Neural cell (in vitro differentiated cells): ENCODE measurements around the gene NPM3. TPM values are rescaled to one million over a fixed set of nuclear protein-coding genes. Genes with fewer than 3 reads are reported as not detected.

ENCODE experiments used
- H2AFZ ChIP-seq: fragments of 200-600, 300-800 bp; sonication (generic), shearing (Covaris generic); 2 replicates; pipeline ENCODE4 v1.6.0; 2014; ENCODE audit warnings: low read depth, mild to moderate bottlenecking, antibody characterized with exemption, low read length, moderate library complexity
- H3F3A ChIP-seq: fragments of 200-600 bp; shearing (Covaris generic); 2 replicates; pipeline ENCODE4 v1.6.1; 2016; ENCODE audit warnings: mild to moderate bottlenecking, moderate library complexity, mixed read lengths, antibody characterized with exemption, low read length; ENCODE audit not compliant: insufficient read depth, poor library complexity, severe bottlenecking
- H3K27ac ChIP-seq: fragments of 200-600, 300-800 bp; sonication (generic), shearing (Covaris generic); 2 replicates; pipeline ENCODE4 v1.5.1; 2014; ENCODE audit warnings: mild to moderate bottlenecking, low read length, moderate library complexity
- H3K27me3 ChIP-seq: fragments of 300-800, 200-600 bp; sonication (generic), shearing (Covaris generic); 2 replicates; pipeline ENCODE4 v1.6.0; 2014; ENCODE audit warnings: mild to moderate bottlenecking, low read depth, low read length, moderate library complexity; ENCODE audit not compliant: insufficient read depth
- H3K36me3 ChIP-seq: fragments of 300-800, 200-600 bp; sonication (generic), shearing (Covaris generic); 2 replicates; pipeline ENCODE4 v1.5.1; 2014; ENCODE audit warnings: mild to moderate bottlenecking, antibody characterized with exemption, low read length, moderate library complexity; ENCODE audit not compliant: insufficient read depth
- H3K4me2 ChIP-seq: fragments of 300-800, 200-600 bp; sonication (generic), shearing (Covaris generic); 2 replicates; pipeline ENCODE4 v1.6.0; 2014; ENCODE audit warnings: mild to moderate bottlenecking, low read length
- H3K4me3 ChIP-seq: fragments of 300-800, 200-600 bp; sonication (generic), shearing (Covaris generic); 2 replicates; pipeline ENCODE4 v1.5.1; 2014; ENCODE audit warnings: mild to moderate bottlenecking, low read length, moderate library complexity
- H3K79me2 ChIP-seq: fragments of 200-600 bp; shearing (Covaris generic); replicated peaks from 2 replicates; pipeline ENCODE4 v1.6.0; 2014; ENCODE audit warnings: mild to moderate bottlenecking, low read length, moderate library complexity; ENCODE audit not compliant: insufficient read depth
- H3K9ac ChIP-seq: fragments of 300-800, 200-600 bp; sonication (generic), shearing (Covaris generic); 2 replicates; pipeline ENCODE4 v1.6.1; 2016; ENCODE audit warnings: mild to moderate bottlenecking, low read length, mixed read lengths
- H3K9me2 ChIP-seq: fragments of 200-600 bp; shearing (Covaris generic); 2 replicates; pipeline ENCODE4 v1.6.1; 2016; ENCODE audit warnings: mild to moderate bottlenecking, low read length, mixed read lengths; ENCODE audit not compliant: insufficient read depth
- H3K9me3 ChIP-seq: fragments of 200-600, 300-800 bp; sonication (generic), shearing (Covaris generic); 2 replicates; pipeline ENCODE4 v1.6.1; 2016; ENCODE audit warnings: mild to moderate bottlenecking, mixed run types, low read length, moderate library complexity, mixed read lengths
- H4K20me1 ChIP-seq: fragments of 200-600 bp; shearing (Covaris generic); 2 replicates; pipeline ENCODE4 v1.6.1; 2016; ENCODE audit warnings: mild to moderate bottlenecking, mixed run types; ENCODE audit not compliant: insufficient read depth
- EP300 ChIP-seq: fragments of 450-650 bp; conservative IDR thresholded peaks from 2 replicates; pipeline ENCODE4 v1.6.1; 2014; ENCODE audit warnings: antibody characterized with exemption, mild to moderate bottlenecking, moderate library complexity; ENCODE audit not compliant: poor library complexity, severe bottlenecking
- EZH2 ChIP-seq: fragments of 200-600, 300-800 bp; shearing (Covaris generic), sonication (generic); IDR thresholded peaks from 2 replicates; pipeline ENCODE4 v1.6.1; 2014; ENCODE audit warnings: antibody characterized with exemption, low read length, borderline replicate concordance, mild to moderate bottlenecking; ENCODE audit not compliant: insufficient read depth, poor library complexity, severe bottlenecking
- MXI1 ChIP-seq: fragments of 450-650 bp; conservative IDR thresholded peaks from 2 replicates; pipeline ENCODE4 v1.6.1; 2014; ENCODE audit warnings: antibody characterized with exemption, mild to moderate bottlenecking; ENCODE audit not compliant: poor library complexity, severe bottlenecking
- POLR2AphosphoS5 ChIP-seq: IDR thresholded peaks from 2 replicates; pipeline ENCODE4 v1.6.1; 2012
- RAD21 ChIP-seq: fragments of 450-650 bp; conservative IDR thresholded peaks from 2 replicates; pipeline ENCODE4 v1.6.1; 2014; ENCODE audit warnings: antibody characterized with exemption, mild to moderate bottlenecking, moderate library complexity
- SMC3 ChIP-seq: fragments of 450-650 bp; conservative IDR thresholded peaks from 2 replicates; pipeline ENCODE4 v1.6.1; 2014; ENCODE audit warnings: antibody characterized with exemption, mild to moderate bottlenecking, moderate library complexity; ENCODE audit not compliant: poor library complexity
- TAF1 ChIP-seq: IDR thresholded peaks from 2 replicates; pipeline ENCODE4 v1.6.1; 2012; ENCODE audit warnings: low read depth
- polyA plus RNA-seq: library from polyadenylated mRNA; depleted of rRNA; stranded (reverse); fragments of >200 nt; gene quantifications from 2 replicates; pipeline ENCODE4 v1.2.3, GENCODE V29; 2014
- TF ChIP-seq, protein P1 (sequence below): fragments of 450-650 bp; IDR thresholded peaks from 2 replicates; pipeline ENCODE4 v1.5.1; 2014; ENCODE audit warnings: antibody characterized with exemption, mild to moderate bottlenecking, moderate library complexity; ENCODE audit not compliant: poor library complexity, severe bottlenecking
- TF ChIP-seq, protein P2 (sequence below): IDR thresholded peaks from 2 replicates; pipeline ENCODE4 v1.6.1; 2012; ENCODE audit warnings: borderline replicate concordance

Gene NPM3
- polyA plus RNA-seq, 1 donor from 2014 or later, result 53.0 TPM

GRCh38 chr10:101797403-101798059 is 14.3 kb upstream of the NPM3 start:
- Histone ChIP-seq H3K9me3 (no peaks in the 10 kb centered on the region), H3K79me2 (peaks cover 79% of the 10 kb centered on the region), H3K27me3 (no peaks in the 10 kb centered on the region), H4K20me1 (peaks cover 66% of the 10 kb centered on the region), H3K9me2 (no peaks in the 10 kb centered on the region), H3K4me3 (no peak overlapping the region), H3K9ac (no peak overlapping the region), H3K27ac (no peak overlapping the region), H3F3A (no peaks in the 10 kb centered on the region), H2AFZ (no peak overlapping the region), H3K36me3 (peaks cover 8% of the 10 kb centered on the region), H3K4me2 (no peak overlapping the region)
- no peak for TF ChIP-seq MXI1
- no peak for TF ChIP-seq SMC3
- no peak for TF ChIP-seq EP300
- TF ChIP-seq, protein P1, sequence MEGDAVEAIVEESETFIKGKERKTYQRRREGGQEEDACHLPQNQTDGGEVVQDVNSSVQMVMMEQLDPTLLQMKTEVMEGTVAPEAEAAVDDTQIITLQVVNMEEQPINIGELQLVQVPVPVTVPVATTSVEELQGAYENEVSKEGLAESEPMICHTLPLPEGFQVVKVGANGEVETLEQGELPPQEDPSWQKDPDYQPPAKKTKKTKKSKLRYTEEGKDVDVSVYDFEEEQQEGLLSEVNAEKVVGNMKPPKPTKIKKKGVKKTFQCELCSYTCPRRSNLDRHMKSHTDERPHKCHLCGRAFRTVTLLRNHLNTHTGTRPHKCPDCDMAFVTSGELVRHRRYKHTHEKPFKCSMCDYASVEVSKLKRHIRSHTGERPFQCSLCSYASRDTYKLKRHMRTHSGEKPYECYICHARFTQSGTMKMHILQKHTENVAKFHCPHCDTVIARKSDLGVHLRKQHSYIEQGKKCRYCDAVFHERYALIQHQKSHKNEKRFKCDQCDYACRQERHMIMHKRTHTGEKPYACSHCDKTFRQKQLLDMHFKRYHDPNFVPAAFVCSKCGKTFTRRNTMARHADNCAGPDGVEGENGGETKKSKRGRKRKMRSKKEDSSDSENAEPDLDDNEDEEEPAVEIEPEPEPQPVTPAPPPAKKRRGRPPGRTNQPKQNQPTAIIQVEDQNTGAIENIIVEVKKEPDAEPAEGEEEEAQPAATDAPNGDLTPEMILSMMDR, result no peak
- TF ChIP-seq EZH2, result no peak
- no peak for TF ChIP-seq POLR2AphosphoS5
- TF ChIP-seq, protein P2, sequence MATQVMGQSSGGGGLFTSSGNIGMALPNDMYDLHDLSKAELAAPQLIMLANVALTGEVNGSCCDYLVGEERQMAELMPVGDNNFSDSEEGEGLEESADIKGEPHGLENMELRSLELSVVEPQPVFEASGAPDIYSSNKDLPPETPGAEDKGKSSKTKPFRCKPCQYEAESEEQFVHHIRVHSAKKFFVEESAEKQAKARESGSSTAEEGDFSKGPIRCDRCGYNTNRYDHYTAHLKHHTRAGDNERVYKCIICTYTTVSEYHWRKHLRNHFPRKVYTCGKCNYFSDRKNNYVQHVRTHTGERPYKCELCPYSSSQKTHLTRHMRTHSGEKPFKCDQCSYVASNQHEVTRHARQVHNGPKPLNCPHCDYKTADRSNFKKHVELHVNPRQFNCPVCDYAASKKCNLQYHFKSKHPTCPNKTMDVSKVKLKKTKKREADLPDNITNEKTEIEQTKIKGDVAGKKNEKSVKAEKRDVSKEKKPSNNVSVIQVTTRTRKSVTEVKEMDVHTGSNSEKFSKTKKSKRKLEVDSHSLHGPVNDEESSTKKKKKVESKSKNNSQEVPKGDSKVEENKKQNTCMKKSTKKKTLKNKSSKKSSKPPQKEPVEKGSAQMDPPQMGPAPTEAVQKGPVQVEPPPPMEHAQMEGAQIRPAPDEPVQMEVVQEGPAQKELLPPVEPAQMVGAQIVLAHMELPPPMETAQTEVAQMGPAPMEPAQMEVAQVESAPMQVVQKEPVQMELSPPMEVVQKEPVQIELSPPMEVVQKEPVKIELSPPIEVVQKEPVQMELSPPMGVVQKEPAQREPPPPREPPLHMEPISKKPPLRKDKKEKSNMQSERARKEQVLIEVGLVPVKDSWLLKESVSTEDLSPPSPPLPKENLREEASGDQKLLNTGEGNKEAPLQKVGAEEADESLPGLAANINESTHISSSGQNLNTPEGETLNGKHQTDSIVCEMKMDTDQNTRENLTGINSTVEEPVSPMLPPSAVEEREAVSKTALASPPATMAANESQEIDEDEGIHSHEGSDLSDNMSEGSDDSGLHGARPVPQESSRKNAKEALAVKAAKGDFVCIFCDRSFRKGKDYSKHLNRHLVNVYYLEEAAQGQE, result no peak
- no peak for TF ChIP-seq RAD21
- TF ChIP-seq TAF1, result no peak

DNA sequence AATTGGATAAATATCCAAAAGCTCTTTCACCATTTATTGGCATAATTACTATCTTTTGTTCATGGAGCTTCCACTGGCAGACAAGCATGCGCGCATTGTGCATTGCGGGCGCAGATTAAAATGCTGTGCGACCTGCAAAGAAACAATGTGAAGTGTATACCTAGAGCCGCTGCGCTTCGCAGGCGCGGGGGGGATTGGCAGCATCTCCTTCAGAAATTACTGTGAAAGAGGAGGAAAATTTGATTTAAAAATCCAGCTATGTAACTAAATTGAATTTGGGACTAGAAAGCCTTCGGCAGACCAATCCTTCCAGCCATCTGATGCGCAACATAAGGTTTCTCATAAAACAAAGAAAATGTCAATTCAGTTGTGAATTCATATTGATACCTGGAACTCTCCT is 10.3 kb upstream of the NPM3 start:
- Histone ChIP-seq H3F3A (no peaks in the 10 kb centered on the region), H4K20me1 (peaks cover 46% of the 10 kb centered on the region), H2AFZ (no peak overlapping the region), H3K9me3 (no peaks in the 10 kb centered on the region), H3K9me2 (no peaks in the 10 kb centered on the region), H3K79me2 (peaks cover 49% of the 10 kb centered on the region), H3K27ac (no peak overlapping the region), H3K4me3 (no peak overlapping the region), H3K9ac (no peak overlapping the region), H3K36me3 (peaks cover 8% of the 10 kb centered on the region), H3K27me3 (no peaks in the 10 kb centered on the region), H3K4me2 (no peak overlapping the region)
- TF ChIP-seq POLR2AphosphoS5 (no peak), SMC3 (no peak), EP300 (no peak), TAF1 (no peak), EZH2 (no peak), MXI1 (no peak), RAD21 (no peak)
- TF ChIP-seq, protein P2, result no peak
- TF ChIP-seq, protein P1, result no peak
